ENCODE data around the gene MYOF.

The MYOF gene

GRCh38 chr10:93309062-93309461 lies 173.1 kb downstream of the MYOF start:
- TF ChIP-seq CTCF (IDR thresholded peaks at IDR 0.05; ENCODE audit: low read depth, low read length): no peak
- H3K4me3 ChIP-seq (replicated peaks in 1 of 2; ENCODE audit: low read depth in 2 of 2, low read length in 2 of 2): no peak overlapping the region
- DNase-seq (ENCODE audit: low read depth in 2 of 2): peak; percentile 73 to 77

- no peak for DNase-seq (ENCODE audit: low read depth in 2 of 2)
- no peak overlapping the region for H3K4me3 ChIP-seq (replicated peaks in 1 of 2; ENCODE audit: low read depth in 2 of 2, low read length in 2 of 2)
- TF ChIP-seq CTCF (IDR thresholded peaks at IDR 0.05; ENCODE audit: low read depth, low read length): no peak
These were observed 177.0 kb downstream of the MYOF start for GRCh38 chr10:93305122-93305521.

- no peak overlapping the region for H3K4me3 ChIP-seq (replicated peaks in 1 of 2; ENCODE audit: low read depth in 2 of 2, low read length in 2 of 2)
- DNase-seq (ENCODE audit: low read depth in 2 of 2): no peak
- TF ChIP-seq CTCF (IDR thresholded peaks at IDR 0.05; ENCODE audit: low read depth, low read length): no peak
These were observed 181.2 kb downstream of the MYOF start for GRCh38 chr10:93300981-93301380.

- no peak for TF ChIP-seq CTCF (IDR thresholded peaks at IDR 0.05; ENCODE audit: low read depth, low read length)
- no peak for DNase-seq (ENCODE audit: low read depth in 2 of 2)
- no peak overlapping the region for H3K4me3 ChIP-seq (replicated peaks in 1 of 2; ENCODE audit: low read depth in 2 of 2, low read length in 2 of 2)
These were observed 181.7 kb downstream of the MYOF start for GRCh38 chr10:93300288-93300917.

GRCh38 chr10:93299606-93300287 lies 182.4 kb downstream of the MYOF start:
- TF ChIP-seq CTCF (IDR thresholded peaks at IDR 0.05; ENCODE audit: low read depth, low read length): no peak
- no peak overlapping the region for H3K4me3 ChIP-seq (replicated peaks in 1 of 2; ENCODE audit: low read depth in 2 of 2, low read length in 2 of 2)
- no peak for DNase-seq (ENCODE audit: low read depth in 2 of 2)

- no peak overlapping the region for H3K4me3 ChIP-seq (replicated peaks in 1 of 2; ENCODE audit: low read depth in 2 of 2, low read length in 2 of 2)
- no peak for DNase-seq (ENCODE audit: low read depth in 2 of 2)
- no peak for TF ChIP-seq CTCF (IDR thresholded peaks at IDR 0.05; ENCODE audit: low read depth, low read length)
These were observed 182.9 kb downstream of the MYOF start for GRCh38 chr10:93299195-93299594.
